Measurements from ENCODE around the gene SREBF1. TPM values are rescaled to one million over a fixed set of nuclear protein-coding genes. Genes with fewer than 3 reads are reported as not detected.

The SREBF1 gene
- total and polyA plus RNA-seq, 2 of the 8 experiments (the other 6 are each of a cell fraction or from before 2014, with no cell fraction given): 28.6 to 70.8 TPM

- Histone ChIP-seq H2AK5ac (ENCODE audit: low read depth, low read length) (no peak overlapping the region), H3K79me2 (ENCODE audit: control insufficient read depth in 1 of 2, insufficient read depth in 2 of 2, low read length in 2 of 2) (no peaks in the 10 kb centered on the region)
- FAIRE-seq: no peak
- no peak for TF ChIP-seq ASH2L (IDR thresholded peaks at IDR 0.05; ENCODE audit: low read length)
- no peak for TF ChIP-seq BACH1 (IDR thresholded peaks at IDR 0.05; ENCODE audit: low read length)
- no peak for TF ChIP-seq USF2 (IDR thresholded peaks at IDR 0.05; ENCODE audit: low read length)
- TF ChIP-seq JUN (IDR thresholded peaks at IDR 0.05; ENCODE audit: low read depth, low read length): no peak
- no peak for TF ChIP-seq MAX (IDR thresholded peaks at IDR 0.05)
- TF ChIP-seq CTCF (IDR thresholded peaks at IDR 0.05; ENCODE audit: control extremely low read depth in 1 of 3, insufficient read depth in 1 of 3, low read depth in 1 of 3, low read length in 3 of 3): no peak
- TF ChIP-seq NANOG (IDR thresholded peaks at IDR 0.05; ENCODE audit: insufficient read depth, low read depth, low read length, poor library complexity, severe bottlenecking): no peak
- TF ChIP-seq RAD21 (IDR thresholded peaks at IDR 0.05 in 1 of 2, conservative IDR thresholded peaks at IDR 0.05 in 1 of 2; ENCODE audit: low read depth in 2 of 2, low read length in 2 of 2): no peak
These were observed 65.1 kb downstream of the SREBF1 start for GRCh38 chr17:17771498-17772201.

More at GRCh38 chr17:17771498-17772201, 65.1 kb downstream of the SREBF1 start:
- no peak for DNase-seq (ENCODE audit: low read depth in 1 of 2, low spot score in 2 of 2)
- no peak overlapping the region for H3K4me2 ChIP-seq (ENCODE audit: insufficient read depth in 1 of 2, low read depth in 2 of 2, low read length in 2 of 2)
- POLR2A ChIA-PET (ENCODE audit: partially characterized antibody): interaction anchor here (1.2 kb wide), 1 partner anchor 13 kb away, joined by 4 read pairs; no protein-coding TSS in a partner anchor
- no peak overlapping the region for H4K5ac ChIP-seq (ENCODE audit: insufficient read length, low read depth, low read length)
- H3K4me1 ChIP-seq (replicated peaks in 1 of 4; ENCODE audit: control insufficient read depth in 3 of 4, insufficient read depth in 4 of 4, low read length in 3 of 4): peaks cover 0 to 5% (median 2%) of the 10 kb centered on the region in 4 experiments; a peak in 3 of 7 replicates
- H3K23ac ChIP-seq (ENCODE audit: insufficient read length): no peak overlapping the region
- H3K9me3 ChIP-seq (ENCODE audit: insufficient read depth in 2 of 2, low read depth in 1 of 2, low read length in 1 of 2): no peaks in the 10 kb centered on the region
- no peak overlapping the region for H2BK12ac ChIP-seq (ENCODE audit: low read depth, low read length)
- H3K4me3 ChIP-seq (ENCODE audit: extremely low read depth in 1 of 4, insufficient read depth in 2 of 4, low read depth in 3 of 4, low read length in 4 of 4): no peak overlapping the region
- H2BK20ac ChIP-seq (ENCODE audit: low read length): no peak overlapping the region
- H2BK5ac ChIP-seq (ENCODE audit: low read depth, low read length): no peak overlapping the region
- no peak overlapping the region for H2BK15ac ChIP-seq (ENCODE audit: low read length)
- no peak overlapping the region for H3K56ac ChIP-seq (replicated peaks; ENCODE audit: insufficient read length, low read depth, low read length)
- peaks cover 0 to 1% of the 10 kb centered on the region in 2 experiments for H4K20me1 ChIP-seq (replicated peaks in 1 of 2; ENCODE audit: control insufficient read depth in 1 of 2, insufficient read depth in 2 of 2, low read length in 2 of 2)
- no peak overlapping the region for H2BK120ac ChIP-seq (replicated peaks; ENCODE audit: low read depth, low read length)
- H3K79me1 ChIP-seq (ENCODE audit: low read depth, low read length): no peaks in the 10 kb centered on the region
- WGBS, 2 experiments (ENCODE audit: extremely low coverage in 1 of 2, insufficient coverage in 1 of 2, insufficient read length in 1 of 2, insufficient replicate concordance in 2 of 2, low coverage in 1 of 2, low lambda C conversion rate in 2 of 2, missing lambda C conversion rate in 1 of 2): 88% methylated on average over 10 of the region's 10 CpGs; no CpG with 5 or more reads in 1 of the 2 experiments
- no peak overlapping the region for H3K27ac ChIP-seq (ENCODE audit: low read depth, low read length)
- no peak overlapping the region for H2AFZ ChIP-seq (ENCODE audit: low read length)
- H3K9ac ChIP-seq (replicated peaks in 1 of 4; ENCODE audit: extremely low read depth in 1 of 4, low read depth in 3 of 4, low read length in 3 of 4): no peak overlapping the region
- peaks cover 0 to 2% (median 0%) of the 10 kb centered on the region in 4 experiments; a peak in 2 of 7 replicates for H3K27me3 ChIP-seq (replicated peaks in 1 of 4; ENCODE audit: control insufficient read depth in 3 of 4, extremely low read depth in 1 of 4, insufficient read depth in 3 of 4, low read length in 3 of 4)
- no peak overlapping the region for H4K91ac ChIP-seq (replicated peaks; ENCODE audit: insufficient read length, low read length)
- no peaks in the 10 kb centered on the region for H3K36me3 ChIP-seq (ENCODE audit: control insufficient read depth in 2 of 4, insufficient read depth in 4 of 4, low read length in 3 of 4)
- H3K4ac ChIP-seq (replicated peaks; ENCODE audit: insufficient read length, low read depth, low read length): no peak overlapping the region
- no peak overlapping the region for H4K8ac ChIP-seq (ENCODE audit: extremely low read depth, insufficient read depth, low read length)
- no peak overlapping the region for H3K18ac ChIP-seq (ENCODE audit: extremely low read depth, low read length)
- H3K14ac ChIP-seq (ENCODE audit: insufficient read length): no peak overlapping the region
- H3K23me2 ChIP-seq (ENCODE audit: low read depth, low read length): peaks cover 1% of the 10 kb centered on the region; the same call in 1 of the 2 replicates
- CTCF ChIA-PET (ENCODE audit: partially characterized antibody): interaction anchor here (0.7 to 1.8 kb wide), 5 partner anchors 10 to 110 kb away, joined by 3 to 6 read pairs (median 3); no protein-coding TSS in a partner anchor
